NCI-H2081 treated with DMSO at 0.1 percent for 48 hours (cell line): ENCODE results near the gene PDE9A.
"Not testable (repeated sequence)": the region's sequence is repeated elsewhere in the genome, so short reads cannot be mapped to it uniquely, and the experiment has no call there.

Experiments
- DNase-seq: peaks from one replicate; lab custom pipeline; 2025; lab: John Stamatoyannopoulos, UW

PDE9A gene

GRCh38 chr21:42624936-42625335 lies 28.5 kb upstream of the PDE9A start:
- DNase-seq = no peak

GRCh38 chr21:42626171-42626570 lies 27.2 kb upstream of the PDE9A start:
- no peak for DNase-seq

GRCh38 chr21:42627527-42628289 lies 25.7 kb upstream of the PDE9A start:
- DNase-seq = no peak

- not testable (repeated sequence) for DNase-seq
These were observed 24.9 kb upstream of the PDE9A start for GRCh38 chr21:42628466-42629061.

- no peak for DNase-seq
These were observed 23.4 kb upstream of the PDE9A start for GRCh38 chr21:42629933-42630589.

- DNase-seq = no peak
These were observed 22.8 kb upstream of the PDE9A start for GRCh38 chr21:42630626-42631025.

- no peak for DNase-seq
These were observed 22.3 kb upstream of the PDE9A start for GRCh38 chr21:42631142-42631541.

GRCh38 chr21:42632336-42632751 lies 21.1 kb upstream of the PDE9A start:
- no peak for DNase-seq

GRCh38 chr21:42632771-42633690 lies 20.4 kb upstream of the PDE9A start:
- no peak for DNase-seq

- no peak for DNase-seq
These were observed 19.6 kb upstream of the PDE9A start for GRCh38 chr21:42633858-42634257.

GRCh38 chr21:42635848-42636519 lies 17.4 kb upstream of the PDE9A start:
- no peak for DNase-seq

GRCh38 chr21:42636520-42637266 lies 16.7 kb upstream of the PDE9A start:
- no peak for DNase-seq

GRCh38 chr21:42637267-42638041 lies 16.0 kb upstream of the PDE9A start:
- DNase-seq = no peak

GRCh38 chr21:42638266-42638863 lies 15.1 kb upstream of the PDE9A start:
- DNase-seq = no peak

GRCh38 chr21:42639646-42640152 lies 13.7 kb upstream of the PDE9A start:
- DNase-seq = no peak

GRCh38 chr21:42640486-42640885 lies 12.9 kb upstream of the PDE9A start:
- DNase-seq = no peak

- DNase-seq = no peak
These were observed 11.9 kb upstream of the PDE9A start for GRCh38 chr21:42641311-42642218.

- DNase-seq = no peak
These were observed 11.1 kb upstream of the PDE9A start for GRCh38 chr21:42642219-42642745.
